Upper lobe of right lung (tissue), 1 donor: Measurements from ENCODE around the gene CHRNB2. TPM values are rescaled to one million over a fixed set of nuclear protein-coding genes. Genes with fewer than 3 reads are reported as not detected.

Source experiments
- ATAC-seq: fragments of 200-7000 bp; cut with Tn5 transposase; one replicate; pipeline ENCODE4 v1.9.1; 2020; ENCODE audit warnings: mild to moderate bottlenecking, moderate library complexity
- DNase-seq: peaks from one replicate; pipeline ENCODE4 v3.0.0-alpha.2; 2020
- H3K27ac ChIP-seq: fragments of 200-600 bp; one replicate; pipeline ENCODE4 v1.8.0; 2022
- H3K27me3 ChIP-seq: fragments of 200-600 bp; one replicate; pipeline ENCODE4 v1.8.0; 2022; ENCODE audit warnings: mild to moderate bottlenecking
- H3K36me3 ChIP-seq: fragments of 200-600 bp; one replicate; pipeline ENCODE4 v1.8.0; 2022
- H3K4me1 ChIP-seq: fragments of 200-600 bp; one replicate; pipeline ENCODE4 v1.8.0; 2022
- H3K4me3 ChIP-seq: fragments of 200-600 bp; one replicate; pipeline ENCODE4 v1.8.0; 2022; ENCODE audit warnings: mild to moderate bottlenecking
- H3K9me3 ChIP-seq: fragments of 200-600 bp; one replicate; pipeline ENCODE4 v1.8.0; 2022
- CTCF ChIP-seq: fragments of 200-600 bp; IDR thresholded peaks from one replicate; pipeline ENCODE4 v1.8.0; 2022; ENCODE audit warnings: antibody characterized with exemption
- intact Hi-C: fragments of 100-400 bp; cut with DNase I; formaldehyde crosslinking; loops from one replicate; pipeline ENCODE4 v1.11.0; 2022
- total RNA-seq: library from RNA; stranded (reverse); fragmentation: NEBNext Ultra II Directional; extraction: Animal tissue kit (Norgen Biotek cat#: 25700); gene quantifications from one replicate; pipeline ENCODE4 v1.2.1, GENCODE V29; 2021
- donor health status: DM: no; HTN: yes; CAD: no; lungs with severe emphysema.

Gene CHRNB2
- total RNA-seq, 1 donor from 2014 or later, result not detected

DNA sequence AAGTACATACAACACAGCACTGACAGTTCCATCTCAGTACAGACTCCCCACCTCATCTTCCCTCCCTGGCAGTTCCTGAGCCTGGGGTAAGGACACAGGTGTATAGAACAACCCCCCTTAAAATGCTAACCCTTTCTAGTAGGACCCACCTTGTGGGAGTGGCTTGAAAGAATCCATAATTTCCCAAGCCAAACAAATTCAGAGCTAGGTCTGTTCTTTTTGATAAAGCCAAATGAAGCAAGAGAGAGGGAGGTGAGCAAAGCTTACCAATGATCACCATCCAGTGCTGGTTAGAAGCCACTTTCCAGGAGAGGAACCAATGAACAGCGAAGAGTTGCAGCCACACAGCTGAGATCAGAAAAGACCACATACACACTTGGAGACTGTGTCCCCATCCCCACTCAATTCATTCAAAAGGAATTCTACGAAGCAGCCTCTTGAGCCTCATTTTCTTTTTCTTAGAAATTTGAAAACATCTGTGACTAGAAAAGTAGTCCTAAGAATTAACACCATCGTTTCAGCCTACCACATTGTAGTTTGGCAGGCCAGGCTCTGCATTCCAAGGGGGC is 18.3 kb upstream of the CHRNB2 start:
- TF ChIP-seq CTCF, result no peak

DNA sequence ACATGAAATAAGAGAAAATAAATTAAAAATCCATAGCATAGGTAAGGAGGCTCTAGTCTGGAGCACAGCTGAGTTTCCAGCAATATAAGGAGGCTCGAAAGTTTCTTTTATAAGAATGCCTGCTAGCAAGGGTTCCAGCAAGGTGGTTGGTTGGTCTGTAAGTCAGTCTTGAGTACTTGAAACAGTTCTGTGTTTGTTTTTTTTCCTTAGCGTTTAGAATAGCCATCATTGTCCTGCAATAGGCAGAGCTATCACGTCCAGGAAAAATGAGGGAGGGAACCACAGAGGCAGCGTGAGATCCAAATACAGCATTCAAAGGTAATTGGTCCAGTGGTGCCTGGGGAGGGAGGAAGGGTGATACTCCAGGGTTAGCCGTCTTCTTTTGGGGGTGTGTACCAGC is 17.5 kb upstream of the CHRNB2 start:
- intact Hi-C loops, result no loop called here
- Histone ChIP-seq H3K27me3 (no peaks in the 10 kb centered on the region), H3K4me1 (peaks cover 18% of the 10 kb centered on the region), H3K36me3 (peaks cover 69% of the 10 kb centered on the region), H3K9me3 (no peaks in the 10 kb centered on the region), H3K4me3 (no peak overlapping the region), H3K27ac (no peak overlapping the region)
- no peak for TF ChIP-seq CTCF
- ATAC-seq (no peak), DNase-seq (no peak)

More for the DNA sequence above, 18.3 kb upstream of the CHRNB2 start:
- ATAC-seq (no peak), DNase-seq (no peak)
- H3K4me1 ChIP-seq, result peaks cover 18% of the 10 kb centered on the region
- intact Hi-C loops, result loop anchor here (10.0 kb wide), 1 partner anchor 74 kb away; no protein-coding TSS in a partner anchor
- no peaks in the 10 kb centered on the region for H3K27me3 ChIP-seq
- peak overlapping the region; percentile 0 for H3K27ac ChIP-seq
- H3K36me3 ChIP-seq, result peaks cover 62% of the 10 kb centered on the region
- no peaks in the 10 kb centered on the region for H3K9me3 ChIP-seq
- no peak overlapping the region for H3K4me3 ChIP-seq

DNA sequence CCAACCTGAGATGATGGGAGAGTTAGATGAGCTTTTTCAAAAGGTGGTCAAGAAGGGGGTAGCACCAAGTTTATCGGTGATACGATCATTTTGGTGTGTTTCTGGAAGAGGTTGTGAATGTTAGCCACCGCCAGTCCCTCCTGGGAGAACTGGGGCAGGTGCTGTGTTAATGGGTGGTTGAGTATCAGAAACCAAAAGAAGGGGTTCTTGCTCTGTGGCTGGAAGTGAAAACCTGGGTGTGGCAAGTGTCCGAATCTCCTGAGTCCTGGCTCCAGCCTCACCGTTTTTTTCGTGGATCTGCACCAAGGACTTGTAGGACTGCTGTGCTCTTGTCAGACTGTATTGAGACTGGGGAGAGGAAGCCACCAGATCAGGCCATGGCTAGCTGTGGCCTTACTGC is 16.9 kb upstream of the CHRNB2 start:
- ATAC-seq (no peak), DNase-seq (no peak)
- no peak for TF ChIP-seq CTCF
- Histone ChIP-seq H3K27ac (no peak overlapping the region), H3K4me3 (no peak overlapping the region), H3K27me3 (no peaks in the 10 kb centered on the region), H3K36me3 (peaks cover 75% of the 10 kb centered on the region), H3K9me3 (no peaks in the 10 kb centered on the region), H3K4me1 (peaks cover 18% of the 10 kb centered on the region)
- intact Hi-C loops, result no loop called here

DNA sequence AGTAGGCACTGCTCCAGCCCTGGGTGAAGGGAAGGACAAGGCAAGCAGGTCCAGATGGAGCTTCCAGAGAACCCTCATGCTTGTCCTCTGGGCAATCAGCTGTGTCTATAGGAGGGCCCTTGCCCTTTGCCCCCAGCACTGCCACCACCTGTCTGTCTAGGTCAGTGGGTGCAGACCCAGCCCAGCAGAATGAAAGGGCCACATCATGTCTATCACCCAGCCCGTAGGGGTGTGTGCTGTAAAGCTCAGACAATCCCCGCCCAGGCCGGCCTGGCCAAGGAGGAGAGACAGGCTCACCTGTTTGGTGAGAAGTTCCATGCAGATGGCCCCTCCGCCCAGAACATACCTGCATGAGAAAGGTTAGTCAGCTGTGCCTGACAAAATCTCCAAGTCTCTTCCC is 16.1 kb upstream of the CHRNB2 start:
- no peak for TF ChIP-seq CTCF
- H3K4me3 ChIP-seq, result no peak overlapping the region

DNA sequence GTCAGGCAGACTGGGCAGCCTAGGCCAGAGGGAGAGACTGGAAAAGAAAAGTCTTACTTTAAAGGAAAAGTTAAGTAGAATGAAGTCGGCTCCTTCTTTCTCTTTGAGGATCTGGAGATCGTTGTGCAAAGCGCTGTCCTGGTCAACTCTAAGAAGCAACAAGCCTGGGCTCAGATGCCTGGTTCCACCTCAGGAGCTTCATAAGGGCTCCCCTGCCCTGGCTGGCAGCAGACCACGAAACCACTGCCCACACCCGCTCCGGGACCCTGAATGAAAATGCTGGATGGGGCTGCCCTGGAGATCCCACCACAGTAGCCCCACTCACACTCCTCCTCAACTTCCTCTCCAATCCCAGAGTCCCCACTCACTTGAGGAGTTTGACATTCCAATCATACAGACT is 15.5 kb upstream of the CHRNB2 start:
- Histone ChIP-seq H3K4me1 (peaks cover 28% of the 10 kb centered on the region), H3K9me3 (no peaks in the 10 kb centered on the region), H3K36me3 (peaks cover 77% of the 10 kb centered on the region), H3K27me3 (no peaks in the 10 kb centered on the region), H3K27ac (no peak overlapping the region), H3K4me3 (no peak overlapping the region)
- DNase-seq (no peak), ATAC-seq (no peak)
- no peak for TF ChIP-seq CTCF
- intact Hi-C loops, result no loop called here

More for the DNA sequence above, 16.1 kb upstream of the CHRNB2 start:
- no peak for ATAC-seq
- H3K27me3 ChIP-seq, result no peaks in the 10 kb centered on the region
- H3K27ac ChIP-seq, result no peak overlapping the region
- peaks cover 23% of the 10 kb centered on the region for H3K4me1 ChIP-seq
- peaks cover 77% of the 10 kb centered on the region for H3K36me3 ChIP-seq
- H3K9me3 ChIP-seq, result no peaks in the 10 kb centered on the region
- intact Hi-C loops, result no loop called here
- no peak for DNase-seq
